ENCODE data around the gene TSPAN3. TPM values are rescaled to one million over a fixed set of nuclear protein-coding genes. Genes with fewer than 3 reads are reported as not detected.

TSPAN3 gene
- total and polyA plus RNA-seq, 2 donors (not counting 1 experiment from before 2014, with no cell fraction given) = 109 to 130 TPM

- Histone ChIP-seq H3K9me3 (ENCODE audit: control extremely low read depth in 1 of 3, control insufficient read depth in 2 of 3, insufficient read depth in 1 of 3, low read length in 2 of 3) (no peaks in the 10 kb centered on the region), H3K4me1 (ENCODE audit: control insufficient read depth in 2 of 2, insufficient read depth in 2 of 2, low read length in 2 of 2) (peaks cover 49 to 70% of the 10 kb centered on the region in 2 donors), H4K20me1 (ENCODE audit: control insufficient read depth, insufficient read depth, low read length, poor library complexity, severe bottlenecking) (peaks cover 41% of the 10 kb centered on the region), H3K79me2 (ENCODE audit: control insufficient read depth, insufficient read depth, low read length) (peaks cover 74% of the 10 kb centered on the region), H3K4me2 (replicated peaks; ENCODE audit: low read depth, low read length, poor library complexity, severe bottlenecking) (peak overlapping the region; percentile 96), H3K27ac (ENCODE audit: low read length in 2 of 2) (no peak overlapping the region), H3K36me3 (replicated peaks in 1 of 2; ENCODE audit: control extremely low read depth in 1 of 2, control insufficient read depth in 1 of 2, extremely low read depth in 1 of 2, insufficient read depth in 2 of 2, low read length in 1 of 2) (peaks cover 7 to 29% of the 10 kb centered on the region in 2 experiments), H3K27me3 (replicated peaks in 1 of 4; ENCODE audit: control extremely low read depth in 1 of 4, control insufficient read depth in 3 of 4, insufficient read depth in 4 of 4, low read length in 3 of 4) (no peaks in the 10 kb centered on the region), H3K9ac (ENCODE audit: low read length) (peak overlapping the region; percentile 91), H2AFZ (ENCODE audit: insufficient read depth, low read depth, low read length, poor library complexity, severe bottlenecking) (no peak overlapping the region), H3K4me3 (ENCODE audit: control extremely low read depth in 1 of 5, extremely low read depth in 1 of 5, insufficient read depth in 1 of 5, low read depth in 2 of 5, low read length in 4 of 5) (peak overlapping the region; percentile 11 to 86 (median 79))
- no peaks in the 10 kb centered on the region for H3K27me3 Mint-ChIP-seq
- TF ChIP-seq, protein P1, sequence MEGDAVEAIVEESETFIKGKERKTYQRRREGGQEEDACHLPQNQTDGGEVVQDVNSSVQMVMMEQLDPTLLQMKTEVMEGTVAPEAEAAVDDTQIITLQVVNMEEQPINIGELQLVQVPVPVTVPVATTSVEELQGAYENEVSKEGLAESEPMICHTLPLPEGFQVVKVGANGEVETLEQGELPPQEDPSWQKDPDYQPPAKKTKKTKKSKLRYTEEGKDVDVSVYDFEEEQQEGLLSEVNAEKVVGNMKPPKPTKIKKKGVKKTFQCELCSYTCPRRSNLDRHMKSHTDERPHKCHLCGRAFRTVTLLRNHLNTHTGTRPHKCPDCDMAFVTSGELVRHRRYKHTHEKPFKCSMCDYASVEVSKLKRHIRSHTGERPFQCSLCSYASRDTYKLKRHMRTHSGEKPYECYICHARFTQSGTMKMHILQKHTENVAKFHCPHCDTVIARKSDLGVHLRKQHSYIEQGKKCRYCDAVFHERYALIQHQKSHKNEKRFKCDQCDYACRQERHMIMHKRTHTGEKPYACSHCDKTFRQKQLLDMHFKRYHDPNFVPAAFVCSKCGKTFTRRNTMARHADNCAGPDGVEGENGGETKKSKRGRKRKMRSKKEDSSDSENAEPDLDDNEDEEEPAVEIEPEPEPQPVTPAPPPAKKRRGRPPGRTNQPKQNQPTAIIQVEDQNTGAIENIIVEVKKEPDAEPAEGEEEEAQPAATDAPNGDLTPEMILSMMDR (IDR thresholded peaks at IDR 0.05) = no peak
- TF ChIP-seq EZH2 (IDR thresholded peaks at IDR 0.05; ENCODE audit: borderline replicate concordance, insufficient read depth, low read depth, low read length, poor library complexity, severe bottlenecking) = no peak
- WGBS (ENCODE audit: insufficient coverage) = 61% methylated on average over 13 of the region's 14 CpGs
- ATAC-seq (ENCODE audit: low read depth) = no peak
- CTCF ChIA-PET = interaction anchor here (3.0 kb wide), 1 partner anchor 26 kb away, joined by 11 read pairs; no protein-coding TSS in a partner anchor
- H3K4me3 Mint-ChIP-seq = peak overlapping the region; percentile 99
- POLR2A ChIA-PET = no interaction called here
- peak overlapping the region; percentile 100 for H3K27ac Mint-ChIP-seq
- intact Hi-C loops (cut with micrococcal nuclease) = loop anchor here (5.0 to 10.0 kb wide), 2 partner anchors 76 to 92 kb away; partner anchors contain the start of genes SCAPER and TSPAN3
- no peaks in the 10 kb centered on the region for H3K9me3 Mint-ChIP-seq (ENCODE audit: insufficient read depth)
- no peak for DNase-seq
- peaks cover 58% of the 10 kb centered on the region for H3K4me1 Mint-ChIP-seq
Measured at GRCh38 chr15:76996526-76997401, 74.1 kb downstream of the TSPAN3 start.

Measured in B cell (primary cell).